GM19467 (cell line): Measurements from ENCODE around the gene NUSAP1.
"Not testable (repeated sequence)": the region's sequence is repeated elsewhere in the genome, so short reads cannot be mapped to it uniquely, and the experiment has no call there.

ENCODE experiments used
- ATAC-seq: cut with Tn5 transposase; IDR thresholded peaks from one replicate; pipeline ENCODE4 v1.9.1; 2021; ENCODE audit warnings: mild to moderate bottlenecking, moderate library complexity; ENCODE audit not compliant: unreplicated experiment

NUSAP1 gene

DNA sequence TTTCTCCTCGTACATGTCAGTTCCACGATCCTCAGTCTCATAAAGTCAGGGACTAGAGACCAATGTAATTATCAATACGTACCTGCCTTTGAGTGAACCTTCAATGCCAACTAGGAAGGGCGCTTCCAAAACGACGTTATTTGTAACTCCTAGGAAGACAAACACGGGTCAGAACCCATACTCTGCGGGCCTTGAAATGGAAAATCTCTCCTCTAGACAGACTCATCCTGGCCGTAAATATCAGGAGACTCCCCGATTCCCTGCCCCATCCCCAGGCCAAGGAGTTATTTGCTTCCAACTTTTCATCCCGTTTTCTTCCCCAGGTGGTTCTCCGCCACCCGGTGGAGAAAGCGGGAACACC is 868 bp upstream of the NUSAP1 start:
- no peak for ATAC-seq

DNA sequence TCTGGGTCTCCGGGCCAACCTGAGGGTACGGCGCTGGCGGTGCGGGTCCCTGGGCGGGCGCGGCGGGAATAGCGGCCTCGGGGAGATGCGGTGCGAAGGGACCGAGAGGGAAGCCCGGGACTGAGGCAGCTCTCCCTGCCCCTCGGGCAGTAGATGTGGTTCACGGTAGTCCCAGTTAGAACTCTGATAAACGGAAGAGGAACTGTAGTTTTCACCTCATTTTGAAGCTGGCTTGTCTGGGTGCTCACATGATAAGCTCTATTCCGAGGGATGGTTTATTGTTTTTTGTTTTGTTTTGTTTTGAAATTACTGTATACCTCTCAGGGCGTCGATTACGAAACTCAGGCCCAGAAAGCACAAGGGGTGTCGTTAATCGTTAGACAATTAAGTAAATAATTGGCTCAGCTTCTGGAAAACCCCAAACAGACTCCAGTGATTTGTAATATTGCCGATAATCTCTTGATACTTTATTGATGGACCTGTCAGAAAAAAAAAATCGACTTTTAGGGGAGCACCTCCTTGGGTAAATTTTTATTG is 413 bp downstream of the NUSAP1 start:
- ATAC-seq, result peak; percentile 22

GRCh38 chr15:41334293-41335120 is 1.8 kb downstream of the NUSAP1 start:
- no peak for ATAC-seq

GRCh38 chr15:41336549-41336948 is 3.9 kb downstream of the NUSAP1 start:
- ATAC-seq, result no peak

GRCh38 chr15:41337047-41337446 is 4.4 kb downstream of the NUSAP1 start:
- ATAC-seq, result no peak

- no peak for ATAC-seq
Observed at GRCh38 chr15:41337631-41338522, 5.2 kb downstream of the NUSAP1 start.

- no peak for ATAC-seq
Observed at GRCh38 chr15:41340189-41340695, 7.6 kb downstream of the NUSAP1 start.

- ATAC-seq, result no peak
Observed at GRCh38 chr15:41341519-41341918, 8.8 kb downstream of the NUSAP1 start.

GRCh38 chr15:41347236-41347635 is 14.6 kb downstream of the NUSAP1 start:
- no peak for ATAC-seq

- no peak for ATAC-seq
Observed at GRCh38 chr15:41350057-41350717, 17.5 kb downstream of the NUSAP1 start.

DNA sequence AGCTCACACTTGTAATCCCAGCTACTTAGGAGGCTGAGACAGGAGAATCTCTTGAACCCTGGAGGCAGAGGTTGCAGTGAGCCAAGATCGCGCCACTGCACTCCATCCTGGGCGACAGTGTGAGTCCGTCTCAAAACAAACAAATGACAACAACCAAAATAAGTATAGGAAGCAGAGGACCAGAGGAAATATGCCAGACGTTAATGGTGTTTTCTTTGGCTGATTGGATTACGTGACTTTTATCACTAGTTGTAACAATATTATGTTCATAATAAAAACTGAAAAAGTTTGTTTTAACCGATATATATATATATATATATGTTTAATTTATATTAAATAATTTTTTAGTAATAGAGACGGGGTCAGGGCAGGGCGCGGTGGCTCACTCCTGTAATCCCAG is 21.7 kb downstream of the NUSAP1 start:
- ATAC-seq, result no peak

DNA sequence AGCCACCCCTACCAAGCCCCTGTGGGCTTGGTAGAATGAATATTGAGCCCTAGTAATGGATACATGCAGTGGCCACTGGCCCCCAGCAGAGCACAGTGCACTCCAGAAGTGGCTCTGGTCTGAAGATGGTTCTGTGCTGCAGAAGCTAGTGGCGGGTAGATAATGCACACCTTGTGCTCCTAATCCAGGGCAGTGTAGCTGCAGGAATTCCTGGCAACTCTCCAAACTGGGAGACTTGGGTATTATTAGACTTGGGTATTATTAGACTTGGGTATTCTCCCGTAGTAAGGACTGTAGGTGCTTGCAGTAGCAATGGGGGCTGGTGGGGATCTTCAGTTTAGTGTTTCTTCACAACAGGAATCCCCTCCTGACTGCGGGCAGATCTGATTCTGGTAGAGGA is 34.7 kb downstream of the NUSAP1 start:
- ATAC-seq, result no peak

DNA sequence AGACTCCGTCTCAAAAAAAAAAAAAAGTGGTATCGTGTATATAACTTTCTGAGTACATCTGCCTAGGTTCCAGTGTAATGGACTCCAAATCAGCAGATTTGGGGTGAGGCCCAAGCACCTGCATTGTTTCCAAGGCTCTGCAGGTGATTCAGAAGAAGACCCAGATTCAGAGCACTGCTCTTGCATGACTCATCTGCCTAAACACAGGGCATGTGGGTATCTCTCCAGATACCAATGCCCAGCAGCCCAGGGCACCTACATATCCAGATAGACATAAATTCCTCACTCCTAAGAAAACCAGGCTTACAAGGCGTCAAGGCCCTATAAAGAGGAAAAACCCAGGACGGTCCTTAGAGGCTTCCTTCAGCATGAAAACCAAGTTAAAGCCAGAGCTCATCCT is 45.3 kb downstream of the NUSAP1 start:
- no peak for ATAC-seq

GRCh38 chr15:41383974-41384749 is 51.5 kb downstream of the NUSAP1 start:
- not testable (repeated sequence) for ATAC-seq

- ATAC-seq, result no peak
Observed at GRCh38 chr15:41387646-41388045, 55.0 kb downstream of the NUSAP1 start.

DNA sequence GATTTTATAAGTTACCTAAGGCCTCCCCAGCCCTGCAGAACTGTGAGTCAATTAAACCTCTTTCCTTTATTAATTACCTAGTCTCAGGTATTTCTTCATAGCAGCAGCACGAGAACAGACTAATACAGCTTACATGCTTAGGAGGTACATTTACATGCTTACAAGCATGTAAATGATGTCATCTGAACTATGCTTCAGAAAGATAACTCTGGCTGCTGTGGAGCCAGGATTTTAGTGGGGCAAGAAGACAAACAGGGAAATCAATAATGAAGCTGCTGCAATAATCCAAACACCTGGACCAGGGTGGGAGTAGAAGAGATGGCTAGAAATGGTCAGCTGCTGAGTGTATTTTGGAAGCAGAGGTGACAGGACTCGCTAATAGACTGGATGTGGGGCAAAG is 60.0 kb downstream of the NUSAP1 start:
- no peak for ATAC-seq

- ATAC-seq, result no peak
Observed at GRCh38 chr15:41394924-41395323, 62.2 kb downstream of the NUSAP1 start.

- no peak for ATAC-seq
Observed at GRCh38 chr15:41396111-41396510, 63.4 kb downstream of the NUSAP1 start.

- ATAC-seq, result no peak
Observed at GRCh38 chr15:41401904-41402267, 69.2 kb downstream of the NUSAP1 start.

DNA sequence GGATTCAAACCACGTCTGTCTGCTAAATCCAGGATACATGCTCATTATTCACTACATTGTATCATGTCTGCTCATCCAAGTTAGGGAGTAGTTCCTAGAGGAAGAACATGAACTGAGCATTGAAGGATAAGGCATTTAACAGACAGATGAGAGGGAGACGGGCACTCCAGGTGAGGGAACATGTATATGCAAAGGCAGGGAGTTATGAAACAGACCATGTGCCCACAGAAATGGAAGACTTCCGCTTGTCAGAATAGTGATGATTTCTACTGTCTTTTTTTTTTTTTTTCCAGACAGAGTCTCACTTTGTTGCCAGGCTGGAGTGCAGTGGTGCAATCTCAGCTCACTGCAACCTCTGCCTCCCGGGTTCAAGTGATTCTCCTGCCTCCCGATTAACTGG is 74.7 kb downstream of the NUSAP1 start:
- ATAC-seq, result no peak
